Measurements from ENCODE around the gene CPN2.

Gene CPN2

GRCh38 chr3:194386066-194386465, 34.9 kb upstream of the CPN2 start:
- H3K4me3 ChIP-seq (ENCODE audit: low read length): no peak overlapping the region
- TF ChIP-seq ZNF274 (IDR thresholded peaks at IDR 0.05; ENCODE audit: low read depth, low read length): no peak

- no peak for TF ChIP-seq ZNF274 (IDR thresholded peaks at IDR 0.05; ENCODE audit: low read depth, low read length)
- H3K4me3 ChIP-seq (ENCODE audit: low read length): no peak overlapping the region
Measured at GRCh38 chr3:194384569-194385001, 33.5 kb upstream of the CPN2 start.

DNA sequence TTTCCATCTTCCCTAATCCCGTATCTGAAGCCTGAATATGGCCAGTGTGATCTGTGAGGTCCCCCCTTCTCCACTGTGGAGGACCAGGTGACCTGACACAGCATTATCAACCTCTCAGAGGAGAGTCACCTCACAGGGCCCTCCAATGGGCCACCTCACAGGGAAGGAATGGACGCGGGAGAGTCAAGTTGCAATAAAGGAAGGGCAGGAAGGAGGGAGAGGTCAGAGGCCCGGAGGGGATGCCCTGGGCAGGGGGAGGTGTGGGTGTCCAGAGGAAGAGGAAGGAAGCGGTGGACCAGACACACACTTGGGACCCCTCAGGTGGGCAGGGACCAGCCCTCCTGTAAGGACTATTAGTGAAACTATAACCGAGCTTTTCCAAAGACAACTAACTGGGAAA, 33.0 kb upstream of the CPN2 start:
- TF ChIP-seq ZNF274 (IDR thresholded peaks at IDR 0.05; ENCODE audit: low read depth, low read length): no peak
- H3K4me3 ChIP-seq (ENCODE audit: low read length): no peak overlapping the region

- TF ChIP-seq ZNF274 (IDR thresholded peaks at IDR 0.05; ENCODE audit: low read depth, low read length): no peak
- H3K4me3 ChIP-seq (ENCODE audit: low read length): no peak overlapping the region
Measured at GRCh38 chr3:194383276-194383940, 32.3 kb upstream of the CPN2 start.

DNA sequence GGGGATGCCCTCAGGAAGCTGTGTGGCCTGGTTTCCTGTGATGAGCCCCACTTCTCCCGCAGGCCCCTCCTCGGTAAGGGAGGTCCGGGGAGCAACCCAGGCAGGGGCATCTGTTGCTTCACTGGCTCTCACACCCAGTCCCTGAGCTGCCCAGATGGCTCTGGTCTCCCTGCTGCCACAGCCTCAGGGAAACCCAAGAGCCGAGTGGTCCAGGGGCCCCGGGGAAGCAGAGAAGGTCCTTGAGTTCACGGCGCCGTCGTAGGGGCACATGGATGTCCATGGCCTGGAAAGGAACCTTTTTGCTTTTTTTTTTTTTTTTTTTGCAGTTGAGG, 31.7 kb upstream of the CPN2 start:
- H3K4me3 ChIP-seq (ENCODE audit: low read length): no peak overlapping the region
- TF ChIP-seq ZNF274 (IDR thresholded peaks at IDR 0.05; ENCODE audit: low read depth, low read length): no peak

- no peak overlapping the region for H3K4me3 ChIP-seq (ENCODE audit: low read length)
Measured at GRCh38 chr3:194382196-194382891, 31.2 kb upstream of the CPN2 start.

DNA sequence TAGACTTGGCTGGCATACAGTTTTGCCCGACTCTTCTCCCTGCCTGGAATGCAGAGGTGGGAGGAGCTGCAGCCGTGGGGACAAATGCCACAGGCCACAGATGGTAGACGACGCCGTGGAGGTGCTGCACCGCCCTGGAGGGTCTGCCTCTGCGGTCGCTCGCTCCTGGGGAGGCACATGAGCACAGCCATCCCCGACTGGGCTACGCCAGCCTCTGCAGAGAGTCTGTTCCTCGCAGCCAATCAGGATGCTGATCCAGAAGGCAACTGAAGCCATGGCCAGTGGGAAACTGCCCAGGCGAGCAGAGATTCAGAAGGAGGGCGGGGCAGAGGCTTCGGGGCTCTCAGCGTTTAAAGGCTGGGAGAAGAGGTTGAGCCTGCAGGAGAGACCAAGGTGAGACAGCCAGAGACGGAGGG, 30.3 kb upstream of the CPN2 start:
- no peak for TF ChIP-seq ZNF274 (IDR thresholded peaks at IDR 0.05; ENCODE audit: low read depth, low read length)
- H3K4me3 ChIP-seq (ENCODE audit: low read length): no peak overlapping the region

More at GRCh38 chr3:194382196-194382891, 31.2 kb upstream of the CPN2 start:
- no peak for TF ChIP-seq ZNF274 (IDR thresholded peaks at IDR 0.05; ENCODE audit: low read depth, low read length)

GRCh38 chr3:194380326-194380725, 29.2 kb upstream of the CPN2 start:
- no peak overlapping the region for H3K4me3 ChIP-seq (ENCODE audit: low read length)
- TF ChIP-seq ZNF274 (IDR thresholded peaks at IDR 0.05; ENCODE audit: low read depth, low read length): no peak

DNA sequence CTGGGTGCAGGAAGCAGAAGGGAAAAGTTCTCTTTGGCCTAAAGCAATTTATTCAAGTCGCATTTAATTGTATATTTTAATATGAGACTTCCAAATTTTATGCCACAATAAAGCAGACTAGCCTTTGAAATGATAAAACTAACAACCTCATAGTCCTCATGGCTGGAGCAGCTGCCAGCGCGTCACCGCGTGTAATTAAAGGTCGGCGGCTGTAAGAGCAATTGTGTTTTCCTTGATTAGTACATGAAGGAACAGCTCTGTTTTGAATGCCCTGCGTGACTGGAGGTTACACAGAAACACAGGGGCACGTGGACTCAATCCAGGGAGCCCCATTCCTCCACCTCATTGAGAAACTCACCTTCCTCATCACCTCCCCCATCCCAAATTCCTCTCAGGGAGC, 28.5 kb upstream of the CPN2 start:
- no peak for TF ChIP-seq ZNF274 (IDR thresholded peaks at IDR 0.05; ENCODE audit: low read depth, low read length)
- H3K4me3 ChIP-seq (ENCODE audit: low read length): no peak overlapping the region

DNA sequence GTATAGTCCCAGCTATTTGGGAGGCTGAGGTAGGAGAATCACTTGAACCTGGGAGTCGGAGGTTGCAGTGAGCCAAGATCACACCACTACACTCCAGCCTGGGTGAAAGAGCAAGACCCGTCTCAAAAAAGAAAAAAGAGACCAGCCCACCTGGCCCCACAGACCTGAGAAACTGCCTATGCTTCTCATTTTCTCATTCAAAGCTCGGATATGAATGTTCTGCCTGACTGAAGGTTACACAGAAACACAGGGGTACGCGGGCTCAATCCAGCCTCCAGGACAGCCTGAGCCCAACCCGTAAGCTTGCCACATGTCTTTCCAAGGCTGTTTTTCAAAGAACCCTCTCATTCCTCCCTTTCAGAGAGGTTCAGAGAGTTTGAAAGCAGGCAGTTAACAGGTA, 28.1 kb upstream of the CPN2 start:
- TF ChIP-seq ZNF274 (IDR thresholded peaks at IDR 0.05; ENCODE audit: low read depth, low read length): no peak
- no peak overlapping the region for H3K4me3 ChIP-seq (ENCODE audit: low read length)

- no peak for TF ChIP-seq ZNF274 (IDR thresholded peaks at IDR 0.05; ENCODE audit: low read depth, low read length)
Measured at GRCh38 chr3:194377708-194378107, 26.6 kb upstream of the CPN2 start.

GRCh38 chr3:194376241-194376560, 25.1 kb upstream of the CPN2 start:
- H3K4me3 ChIP-seq (ENCODE audit: low read length): no peak overlapping the region
- no peak for TF ChIP-seq ZNF274 (IDR thresholded peaks at IDR 0.05; ENCODE audit: low read depth, low read length)

More at GRCh38 chr3:194377708-194378107, 26.6 kb upstream of the CPN2 start:
- H3K4me3 ChIP-seq (ENCODE audit: low read length): no peak overlapping the region

GRCh38 chr3:194375473-194376240, 24.5 kb upstream of the CPN2 start:
- no peak overlapping the region for H3K4me3 ChIP-seq (ENCODE audit: low read length)
- no peak for TF ChIP-seq ZNF274 (IDR thresholded peaks at IDR 0.05; ENCODE audit: low read depth, low read length)

- TF ChIP-seq ZNF274 (IDR thresholded peaks at IDR 0.05; ENCODE audit: low read depth, low read length): no peak
- H3K4me3 ChIP-seq (ENCODE audit: low read length): no peak overlapping the region
Measured at GRCh38 chr3:194374935-194375334, 23.8 kb upstream of the CPN2 start.

- no peak for TF ChIP-seq ZNF274 (IDR thresholded peaks at IDR 0.05; ENCODE audit: low read depth, low read length)
- H3K4me3 ChIP-seq (ENCODE audit: low read length): no peak overlapping the region
Measured at GRCh38 chr3:194373899-194374298, 22.8 kb upstream of the CPN2 start.
